ENCODE measurements around the gene NCF4.

NCF4 gene

GRCh38 chr22:36911887-36912661 is 51.3 kb downstream of the NCF4 start:
- no peak for DNase-seq (ENCODE audit: low spot score)
- TF ChIP-seq CTCF (IDR thresholded peaks at IDR 0.05; ENCODE audit: borderline replicate concordance, control extremely low read depth, extremely low read depth, insufficient read depth, missing control alignments) = no peak
- in situ Hi-C loops (cut with MboI; ENCODE audit: low sequenced_read_pairs, unreplicated experiment) = no loop called here

- in situ Hi-C loops (cut with MboI; ENCODE audit: low sequenced_read_pairs, unreplicated experiment) = no loop called here
Measured at GRCh38 chr22:36912694-36913426, 52.1 kb downstream of the NCF4 start.

GRCh38 chr22:36913427-36914389 is 52.9 kb downstream of the NCF4 start, which contains the start of gene CSF2RB:
TSS of gene CSF2RB (plus strand) at chr22:36913628. CDS start at chr22:36922208, 8,580 bp downstream.
- in situ Hi-C loops (cut with MboI; ENCODE audit: low sequenced_read_pairs, unreplicated experiment) = no loop called here
- peak; percentile 54 for DNase-seq (ENCODE audit: low spot score)
- TF ChIP-seq CTCF (IDR thresholded peaks at IDR 0.05; ENCODE audit: borderline replicate concordance, control extremely low read depth, extremely low read depth, insufficient read depth, missing control alignments) = no peak

More at GRCh38 chr22:36912694-36913426, 52.1 kb downstream of the NCF4 start:
- no peak for TF ChIP-seq CTCF (IDR thresholded peaks at IDR 0.05; ENCODE audit: borderline replicate concordance, control extremely low read depth, extremely low read depth, insufficient read depth, missing control alignments)
- DNase-seq (ENCODE audit: low spot score) = no peak

- in situ Hi-C loops (cut with MboI; ENCODE audit: low sequenced_read_pairs, unreplicated experiment) = no loop called here
- no peak for DNase-seq (ENCODE audit: low spot score)
- TF ChIP-seq CTCF (IDR thresholded peaks at IDR 0.05; ENCODE audit: borderline replicate concordance, control extremely low read depth, extremely low read depth, insufficient read depth, missing control alignments) = no peak
Measured at GRCh38 chr22:36914390-36914752, 53.6 kb downstream of the NCF4 start.

GRCh38 chr22:36916034-36916433 is 55.2 kb downstream of the NCF4 start:
- in situ Hi-C loops (cut with MboI; ENCODE audit: low sequenced_read_pairs, unreplicated experiment) = no loop called here
- no peak for DNase-seq (ENCODE audit: low spot score)
- TF ChIP-seq CTCF (IDR thresholded peaks at IDR 0.05; ENCODE audit: borderline replicate concordance, control extremely low read depth, extremely low read depth, insufficient read depth, missing control alignments) = no peak

All from GM13976 (cell line).